A673 (cell line): ENCODE results near the gene SPDYE4. TPM values are rescaled to one million over a fixed set of nuclear protein-coding genes. Genes with fewer than 3 reads are reported as not detected.

Source experiments
- BruUV-seq: library from RNA; stranded (reverse); fragments of 400-500 nt; replicated peaks from 2 replicates; lab custom pipeline; 2021; lab: Mats Ljungman, UMichigan
- CTCF ChIA-PET: fragments of 300-600 bp; sonication (Branson Sonifier 250); formaldehyde crosslinking; loops from one replicate; lab custom pipeline; 2022; ENCODE audit warnings: antibody characterized with exemption; lab: Charles Lee
- POLR2A ChIA-PET: fragments of 300-600 bp; sonication (Branson Sonifier 250); formaldehyde crosslinking; loops from one replicate; lab custom pipeline; 2022; ENCODE audit warnings: antibody characterized with exemption; ENCODE audit not compliant: low non-redundant PET; lab: Charles Lee
- DNase-seq: peaks from one replicate; pipeline ENCODE4 v3.0.0-alpha.2; 2015; ENCODE audit warnings: low spot score
- H3K27ac ChIP-seq: fragments of 200-600 bp; sonication (generic); 2 replicates; pipeline ENCODE4 v1.5.1; 2016; ENCODE audit warnings: mixed run types, low read depth, mild to moderate bottlenecking, mixed read lengths, antibody characterized with exemption, low read length; ENCODE audit not compliant: poor library complexity, severe bottlenecking
- H3K27me3 ChIP-seq: fragments of 200-600 bp; sonication (generic); replicated peaks from 2 replicates; pipeline ENCODE4 v1.6.1; 2017; ENCODE audit warnings: mixed run types, low read depth, mild to moderate bottlenecking, mixed read lengths, antibody characterized with exemption, low read length; ENCODE audit not compliant: insufficient read depth, poor library complexity
- H3K36me3 ChIP-seq: fragments of 200-600 bp; sonication (generic); 2 replicates; pipeline ENCODE4 v1.6.1; 2016; ENCODE audit warnings: mixed run types, mild to moderate bottlenecking, mixed read lengths, antibody characterized with exemption, low read length; ENCODE audit not compliant: insufficient read depth, poor library complexity, severe bottlenecking
- H3K4me1 ChIP-seq: fragments of 200-600 bp; sonication (generic); 2 replicates; pipeline ENCODE4 v1.6.1; 2017; ENCODE audit warnings: mixed run types, mild to moderate bottlenecking, mixed read lengths, antibody characterized with exemption, low read length; ENCODE audit not compliant: insufficient read depth, poor library complexity, severe bottlenecking
- H3K4me3 ChIP-seq: fragments of 200-600 bp; sonication (generic); 2 replicates; pipeline ENCODE4 v1.5.1; 2016; ENCODE audit warnings: low read depth, mixed run types, mild to moderate bottlenecking, mixed read lengths, low read length; ENCODE audit not compliant: poor library complexity, severe bottlenecking
- H3K9me3 ChIP-seq: fragments of 200-600 bp; sonication (generic); 2 replicates; pipeline ENCODE4 v1.6.1; 2016; ENCODE audit warnings: mixed run types, low read depth, mild to moderate bottlenecking, mixed read lengths, antibody characterized with exemption, low read length; ENCODE audit not compliant: poor library complexity, severe bottlenecking
- EZH2 ChIP-seq: fragments of 200-600 bp; sonication (generic); IDR thresholded peaks from 2 replicates; pipeline ENCODE4 v1.6.1; 2017; ENCODE audit warnings: borderline replicate concordance, low read depth, mild to moderate bottlenecking, mixed read lengths, antibody characterized with exemption, low read length; ENCODE audit not compliant: poor library complexity, severe bottlenecking
- intact Hi-C: fragments of 100-400 bp; cut with micrococcal nuclease; formaldehyde crosslinking; loops from one replicate; pipeline ENCODE4 v1.10.0; 2022; ENCODE audit not compliant: unreplicated experiment
- total RNA-seq: library from RNA; stranded (reverse); gene quantifications from 2 replicates; pipeline ENCODE4 v1.2.3, GENCODE V29; 2021
- TF ChIP-seq, protein P1 (sequence below): fragments of 300-800, 200-600 bp; sonication (generic); conservative IDR thresholded peaks from 2 replicates; pipeline ENCODE4 v1.5.1; 2017; ENCODE audit warnings: low read depth, mild to moderate bottlenecking, antibody characterized with exemption, low read length, moderate library complexity, mixed read lengths

Gene SPDYE4
- total RNA-seq, 1 experiment from 2014 or later = not detected

DNA sequence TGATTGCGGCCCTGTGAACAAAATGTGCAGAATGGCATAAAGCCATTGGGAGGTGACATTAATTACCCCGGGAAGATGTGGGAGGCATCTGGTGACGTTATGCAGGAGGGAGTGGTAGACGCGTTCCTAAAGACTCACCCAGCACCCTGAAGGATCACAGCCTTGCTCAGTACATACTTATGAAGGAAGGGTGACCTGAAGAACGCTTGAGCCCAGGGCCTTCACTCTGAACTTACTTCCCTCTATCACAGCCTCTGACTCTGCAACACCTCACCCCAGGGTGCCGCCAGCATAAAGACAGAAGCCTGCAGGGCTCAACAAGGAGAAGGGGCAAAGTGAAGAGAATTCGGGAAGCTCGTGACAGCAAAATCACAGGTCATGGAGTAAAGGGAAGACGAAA is 31.4 kb upstream of the SPDYE4 start:
- DNase-seq = no peak
- no TSS peak for BruUV-seq
- POLR2A ChIA-PET = no interaction called here
- no peak for TF ChIP-seq EZH2
- TF ChIP-seq, protein P1, sequence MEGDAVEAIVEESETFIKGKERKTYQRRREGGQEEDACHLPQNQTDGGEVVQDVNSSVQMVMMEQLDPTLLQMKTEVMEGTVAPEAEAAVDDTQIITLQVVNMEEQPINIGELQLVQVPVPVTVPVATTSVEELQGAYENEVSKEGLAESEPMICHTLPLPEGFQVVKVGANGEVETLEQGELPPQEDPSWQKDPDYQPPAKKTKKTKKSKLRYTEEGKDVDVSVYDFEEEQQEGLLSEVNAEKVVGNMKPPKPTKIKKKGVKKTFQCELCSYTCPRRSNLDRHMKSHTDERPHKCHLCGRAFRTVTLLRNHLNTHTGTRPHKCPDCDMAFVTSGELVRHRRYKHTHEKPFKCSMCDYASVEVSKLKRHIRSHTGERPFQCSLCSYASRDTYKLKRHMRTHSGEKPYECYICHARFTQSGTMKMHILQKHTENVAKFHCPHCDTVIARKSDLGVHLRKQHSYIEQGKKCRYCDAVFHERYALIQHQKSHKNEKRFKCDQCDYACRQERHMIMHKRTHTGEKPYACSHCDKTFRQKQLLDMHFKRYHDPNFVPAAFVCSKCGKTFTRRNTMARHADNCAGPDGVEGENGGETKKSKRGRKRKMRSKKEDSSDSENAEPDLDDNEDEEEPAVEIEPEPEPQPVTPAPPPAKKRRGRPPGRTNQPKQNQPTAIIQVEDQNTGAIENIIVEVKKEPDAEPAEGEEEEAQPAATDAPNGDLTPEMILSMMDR = no peak
- CTCF ChIA-PET = no interaction called here
- Histone ChIP-seq H3K4me1 (no peaks in the 10 kb centered on the region), H3K36me3 (no peaks in the 10 kb centered on the region), H3K4me3 (no peak overlapping the region), H3K27me3 (no peaks in the 10 kb centered on the region), H3K9me3 (peaks cover 6% of the 10 kb centered on the region), H3K27ac (no peak overlapping the region)
- intact Hi-C loops = loop anchor here (5.0 kb wide), 1 partner anchor 37 kb away; no protein-coding TSS in a partner anchor

DNA sequence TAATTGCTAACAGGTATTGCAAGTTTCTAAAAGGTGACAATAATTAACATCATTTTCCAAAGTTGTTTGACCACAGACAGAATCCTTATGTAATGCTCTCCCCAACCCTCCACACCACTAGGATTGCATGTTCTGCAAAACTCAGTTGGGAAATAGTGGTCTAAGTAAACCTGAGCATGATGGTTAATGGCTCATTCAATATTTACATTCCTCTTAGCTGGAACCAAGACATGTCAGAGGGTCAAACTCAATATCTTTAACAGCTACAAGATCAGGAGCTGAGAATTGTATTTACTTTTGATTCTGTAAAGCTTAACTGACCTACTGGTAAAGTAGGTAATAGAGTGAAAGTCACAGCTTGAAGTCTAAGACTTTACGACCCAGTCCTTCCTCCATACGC is 30.7 kb upstream of the SPDYE4 start:
- intact Hi-C loops = loop anchor here (5.0 kb wide), 1 partner anchor 37 kb away; no protein-coding TSS in a partner anchor
- Histone ChIP-seq H3K4me3 (no peak overlapping the region), H3K36me3 (no peaks in the 10 kb centered on the region), H3K27ac (no peak overlapping the region), H3K9me3 (peaks cover 6% of the 10 kb centered on the region), H3K27me3 (no peaks in the 10 kb centered on the region), H3K4me1 (no peaks in the 10 kb centered on the region)
- POLR2A ChIA-PET = no interaction called here
- TF ChIP-seq EZH2 = no peak
- TF ChIP-seq, protein P1 = no peak
- no TSS peak for BruUV-seq
- no peak for DNase-seq
- CTCF ChIA-PET = no interaction called here

DNA sequence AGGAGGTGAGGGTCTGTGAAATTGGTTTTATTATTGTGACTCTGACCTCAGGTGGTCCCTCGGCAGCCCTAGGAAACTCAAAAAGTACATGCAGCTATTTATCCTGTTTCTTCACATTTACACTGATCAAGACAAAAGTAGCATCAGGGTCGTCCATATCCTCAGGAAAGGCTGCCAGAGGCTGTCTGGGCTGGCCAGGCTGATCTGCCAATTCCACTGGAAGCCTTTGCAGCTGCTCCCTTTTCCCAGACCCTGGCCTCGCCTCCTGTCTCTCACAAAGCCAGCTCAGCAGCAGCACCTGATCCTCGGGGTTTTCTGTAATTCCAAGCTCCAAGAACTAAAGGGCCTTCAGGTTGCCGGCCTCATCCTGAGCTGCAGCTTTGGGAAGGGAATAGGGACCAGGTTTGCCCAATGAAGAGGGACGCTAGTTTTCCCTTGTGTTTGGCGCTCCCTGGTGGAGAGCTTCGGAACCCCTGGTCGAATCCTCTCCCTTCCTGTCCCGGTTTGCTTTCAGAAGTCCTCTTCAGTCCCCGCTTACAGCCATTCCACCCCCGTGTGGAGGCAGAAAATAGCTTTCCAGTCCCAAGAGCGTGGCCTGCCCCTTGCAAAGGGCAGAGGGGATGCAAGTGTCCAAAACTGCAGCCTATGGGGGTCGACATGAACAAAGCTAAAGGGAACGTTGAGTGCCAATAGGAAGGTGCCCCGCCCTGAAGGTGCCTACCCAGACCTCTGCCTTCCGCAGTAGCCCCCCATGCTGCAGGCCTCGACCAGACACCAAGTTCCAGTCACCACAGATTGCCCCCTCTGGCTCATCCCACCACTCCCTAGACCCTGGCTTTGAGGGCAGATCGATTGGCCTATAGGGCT is 27.4 kb upstream of the SPDYE4 start:
- no peak overlapping the region for H3K27ac ChIP-seq
- H3K4me1 ChIP-seq = no peaks in the 10 kb centered on the region
- intact Hi-C loops = loop anchor here (2.0 to 5.0 kb wide), 2 partner anchors 33 to 375 kb away; no protein-coding TSS in a partner anchor
- peak; percentile 82 for DNase-seq
- no peaks in the 10 kb centered on the region for H3K27me3 ChIP-seq
- H3K4me3 ChIP-seq = no peak overlapping the region
- BruUV-seq = no TSS peak
- ChIA-PET CTCF (interaction anchor here (0.6 to 1.6 kb wide), 7 partner anchors 25 to 538 kb away, joined by 3 to 7 read pairs (median 4); partner anchors contain the start of gene CTC1), POLR2A (no interaction called here)
- TF ChIP-seq, protein P1 = peak; percentile 91
- no peak for TF ChIP-seq EZH2
- no peaks in the 10 kb centered on the region for H3K36me3 ChIP-seq
- H3K9me3 ChIP-seq = no peaks in the 10 kb centered on the region
